Nephron (organoid): ENCODE results near the gene UBASH3B.
A peak's percentile ranks its signal among the peaks of the same experiment; 100 is the strongest.

Source experiments
- H3K27ac Mint-ChIP-seq, 3 experiments: 2 replicates each; pipeline ENCODE4 v1.8.0; 2020; ENCODE audit warnings: mixed read lengths in 3 of 3, mild to moderate bottlenecking in 2 of 3, moderate library complexity in 1 of 3
- H3K27me3 Mint-ChIP-seq: 2 replicates; pipeline ENCODE4 v1.8.0; 2021; ENCODE audit warnings: low read depth, mild to moderate bottlenecking, moderate library complexity, mixed read lengths
- H3K36me3 Mint-ChIP-seq: 2 replicates; pipeline ENCODE4 v1.8.0; 2020; ENCODE audit warnings: low read depth, mixed read lengths
- H3K4me1 Mint-ChIP-seq: 2 replicates; pipeline ENCODE4 v1.8.0; 2020; ENCODE audit warnings: mixed read lengths
- H3K4me3 Mint-ChIP-seq, 3 experiments: 2 replicates each; pipeline ENCODE4 v1.8.0; 2020; ENCODE audit warnings: mild to moderate bottlenecking in 3 of 3, mixed read lengths in 3 of 3, moderate library complexity in 2 of 3
- H3K9me3 Mint-ChIP-seq: 2 replicates; pipeline ENCODE4 v1.8.0; 2020; ENCODE audit warnings: mixed read lengths
- TF ChIP-seq, protein P1 (sequence below), 3 experiments: fragments of 200-600 bp; sonication (generic); IDR thresholded peaks; one replicate each; pipeline ENCODE4 v1.5.0; 2021; ENCODE audit warnings: antibody characterized with exemption in 3 of 3; ENCODE audit not compliant: unreplicated experiment in 3 of 3

UBASH3B gene

DNA sequence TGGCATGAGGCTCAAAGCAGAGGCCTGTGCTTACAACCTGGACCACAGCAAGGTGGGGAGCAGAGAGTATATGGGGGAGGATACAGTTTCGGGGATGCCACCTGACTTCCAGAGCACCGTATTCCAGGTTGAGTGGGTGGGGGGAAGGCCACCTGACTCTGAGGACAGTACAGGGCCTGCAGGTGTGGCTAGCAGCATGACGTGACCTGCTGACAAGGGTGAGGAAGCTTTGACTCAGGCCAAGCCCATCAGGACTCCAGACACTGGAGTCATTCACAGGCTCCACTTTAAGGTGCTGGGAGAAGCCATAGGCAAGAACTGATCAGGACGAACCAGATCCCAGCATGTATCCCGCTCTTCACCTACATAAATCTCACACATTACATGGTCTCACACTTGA is 148.2 kb downstream of the UBASH3B start:
- H3K4me3 Mint-ChIP-seq, result no peak overlapping the region
- H3K36me3 Mint-ChIP-seq, result peaks cover 4% of the 10 kb centered on the region
- no peaks in the 10 kb centered on the region for H3K9me3 Mint-ChIP-seq
- H3K27me3 Mint-ChIP-seq, result peaks cover 12% of the 10 kb centered on the region
- TF ChIP-seq, protein P1, sequence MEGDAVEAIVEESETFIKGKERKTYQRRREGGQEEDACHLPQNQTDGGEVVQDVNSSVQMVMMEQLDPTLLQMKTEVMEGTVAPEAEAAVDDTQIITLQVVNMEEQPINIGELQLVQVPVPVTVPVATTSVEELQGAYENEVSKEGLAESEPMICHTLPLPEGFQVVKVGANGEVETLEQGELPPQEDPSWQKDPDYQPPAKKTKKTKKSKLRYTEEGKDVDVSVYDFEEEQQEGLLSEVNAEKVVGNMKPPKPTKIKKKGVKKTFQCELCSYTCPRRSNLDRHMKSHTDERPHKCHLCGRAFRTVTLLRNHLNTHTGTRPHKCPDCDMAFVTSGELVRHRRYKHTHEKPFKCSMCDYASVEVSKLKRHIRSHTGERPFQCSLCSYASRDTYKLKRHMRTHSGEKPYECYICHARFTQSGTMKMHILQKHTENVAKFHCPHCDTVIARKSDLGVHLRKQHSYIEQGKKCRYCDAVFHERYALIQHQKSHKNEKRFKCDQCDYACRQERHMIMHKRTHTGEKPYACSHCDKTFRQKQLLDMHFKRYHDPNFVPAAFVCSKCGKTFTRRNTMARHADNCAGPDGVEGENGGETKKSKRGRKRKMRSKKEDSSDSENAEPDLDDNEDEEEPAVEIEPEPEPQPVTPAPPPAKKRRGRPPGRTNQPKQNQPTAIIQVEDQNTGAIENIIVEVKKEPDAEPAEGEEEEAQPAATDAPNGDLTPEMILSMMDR (IDR thresholded peaks at IDR 0.05; ENCODE audit: unreplicated experiment in 3 of 3), result no peak
- H3K27ac Mint-ChIP-seq, result no peak overlapping the region
- H3K4me1 Mint-ChIP-seq, result peaks cover 9% of the 10 kb centered on the region

DNA sequence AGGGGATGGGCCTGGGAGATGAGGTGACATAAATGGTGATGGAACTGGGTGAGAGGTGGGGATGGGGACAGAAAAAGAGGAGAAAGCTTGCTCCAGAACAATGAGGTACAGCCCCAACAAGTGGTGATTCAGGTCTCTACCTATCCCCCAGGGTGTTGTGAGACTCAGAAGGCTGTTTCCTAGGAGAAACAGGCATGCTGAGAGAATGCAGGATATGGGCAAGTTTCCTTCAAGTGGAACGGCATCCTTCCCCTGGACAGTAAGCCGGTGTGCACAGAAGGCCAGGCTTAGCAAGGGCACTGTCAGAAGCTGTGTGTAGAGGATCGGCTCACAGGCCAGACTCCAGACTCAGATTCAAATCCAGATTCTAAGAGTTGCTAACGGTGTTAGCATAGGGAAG is 148.6 kb downstream of the UBASH3B start:
- no peak overlapping the region for H3K27ac Mint-ChIP-seq
- H3K4me1 Mint-ChIP-seq, result peaks cover 11% of the 10 kb centered on the region
- H3K36me3 Mint-ChIP-seq, result peaks cover 4% of the 10 kb centered on the region
- TF ChIP-seq, protein P1 (IDR thresholded peaks at IDR 0.05; ENCODE audit: unreplicated experiment in 3 of 3), result no peak
- no peaks in the 10 kb centered on the region for H3K9me3 Mint-ChIP-seq
- H3K4me3 Mint-ChIP-seq, result no peak overlapping the region
- H3K27me3 Mint-ChIP-seq, result peaks cover 12% of the 10 kb centered on the region

DNA sequence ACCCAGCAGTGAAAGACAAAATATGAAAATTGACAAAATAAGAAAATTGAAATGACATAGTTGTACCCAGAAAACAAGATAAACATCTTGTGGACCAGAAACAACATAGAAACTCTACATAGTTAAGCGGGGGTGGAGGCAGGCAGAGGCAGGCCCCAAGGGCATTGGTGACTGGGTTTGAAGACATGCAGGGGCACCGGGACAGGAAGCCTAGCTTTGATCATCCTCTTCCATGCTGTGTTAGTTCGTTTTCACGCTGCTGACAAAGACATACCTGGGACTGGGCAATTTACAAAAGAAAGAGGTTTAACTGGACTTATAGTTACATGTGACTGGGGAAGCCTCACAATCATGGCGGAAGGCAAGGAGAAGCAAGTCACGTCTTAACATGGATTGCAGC is 149.3 kb downstream of the UBASH3B start:
- peaks cover 4% of the 10 kb centered on the region for H3K36me3 Mint-ChIP-seq
- peaks cover 17% of the 10 kb centered on the region for H3K4me1 Mint-ChIP-seq
- H3K4me3 Mint-ChIP-seq, result no peak overlapping the region
- TF ChIP-seq, protein P1 (IDR thresholded peaks at IDR 0.05; ENCODE audit: unreplicated experiment in 3 of 3), result no peak
- H3K9me3 Mint-ChIP-seq, result no peaks in the 10 kb centered on the region
- H3K27ac Mint-ChIP-seq, result peak overlapping the region in 1 of 3 experiments; percentile 20
- H3K27me3 Mint-ChIP-seq, result peaks cover 12% of the 10 kb centered on the region

DNA sequence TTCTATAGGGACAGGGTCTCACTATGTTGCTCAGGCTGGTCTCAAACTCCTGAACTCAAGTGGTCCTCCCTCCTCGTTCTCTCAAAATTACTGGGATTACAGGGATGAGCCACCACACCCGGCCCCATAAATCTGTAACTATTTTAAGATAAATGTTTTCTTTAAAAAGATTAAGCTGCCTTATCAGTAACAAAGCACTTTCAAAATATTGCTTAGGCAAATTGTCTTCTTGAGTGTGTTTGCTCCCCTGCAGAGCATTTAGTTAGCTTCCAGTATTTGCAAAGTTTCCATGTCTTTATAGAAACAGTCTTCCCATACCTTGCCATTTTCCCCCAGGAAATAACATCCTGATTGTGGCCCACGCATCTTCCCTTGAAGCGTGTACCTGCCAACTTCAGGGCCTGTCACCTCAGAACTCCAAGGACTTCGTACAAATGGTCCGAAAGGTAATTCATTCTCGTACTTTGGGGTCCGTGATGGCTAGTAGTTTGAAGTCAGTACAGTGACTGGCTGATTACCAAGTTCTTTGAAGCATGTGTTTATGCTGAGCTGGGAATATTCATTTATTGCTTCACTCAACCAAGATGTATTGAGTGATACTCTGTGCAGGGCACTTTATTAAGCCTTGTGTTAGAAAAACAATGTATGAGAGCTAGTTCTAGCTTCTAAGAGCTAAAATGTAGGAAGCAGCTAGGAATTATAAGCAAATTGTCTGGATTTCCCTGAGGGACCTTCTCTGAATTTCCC is 152.4 kb downstream of the UBASH3B start:
- peaks cover 4% of the 10 kb centered on the region for H3K36me3 Mint-ChIP-seq
- no peak overlapping the region for H3K4me3 Mint-ChIP-seq
- H3K27ac Mint-ChIP-seq, result peak overlapping the region; percentile 71 to 97 (median 94)
- peaks cover 17% of the 10 kb centered on the region for H3K4me1 Mint-ChIP-seq
- TF ChIP-seq, protein P1 (IDR thresholded peaks at IDR 0.05; ENCODE audit: unreplicated experiment in 3 of 3), result no peak
- peaks cover 8% of the 10 kb centered on the region for H3K27me3 Mint-ChIP-seq
- no peaks in the 10 kb centered on the region for H3K9me3 Mint-ChIP-seq

DNA sequence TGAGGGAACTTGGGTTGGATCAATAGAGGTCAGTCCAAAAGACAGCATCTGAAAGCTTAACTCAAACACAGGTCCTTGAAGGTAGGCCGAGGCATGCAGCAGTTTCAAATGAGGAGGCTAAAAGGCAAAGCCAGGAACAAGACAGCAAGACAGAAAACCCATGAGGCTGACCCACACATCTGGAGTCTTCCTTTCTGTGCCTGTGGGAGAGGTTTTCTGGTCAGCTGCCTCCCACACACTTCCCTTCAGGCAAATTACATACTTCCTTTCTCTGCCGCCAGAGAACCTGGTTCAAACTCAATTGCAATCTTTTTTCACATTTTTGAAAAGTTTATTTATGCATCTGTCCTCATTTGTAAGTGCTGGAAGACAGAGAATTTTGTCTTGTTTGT is 153.0 kb downstream of the UBASH3B start:
- H3K36me3 Mint-ChIP-seq, result peaks cover 4% of the 10 kb centered on the region
- peaks cover 17% of the 10 kb centered on the region for H3K4me1 Mint-ChIP-seq
- peak overlapping the region; percentile 71 to 97 (median 94) for H3K27ac Mint-ChIP-seq
- TF ChIP-seq, protein P1 (IDR thresholded peaks at IDR 0.05; ENCODE audit: unreplicated experiment in 3 of 3), result no peak
- peaks cover 6% of the 10 kb centered on the region for H3K27me3 Mint-ChIP-seq
- no peaks in the 10 kb centered on the region for H3K9me3 Mint-ChIP-seq
- H3K4me3 Mint-ChIP-seq, result no peak overlapping the region

DNA sequence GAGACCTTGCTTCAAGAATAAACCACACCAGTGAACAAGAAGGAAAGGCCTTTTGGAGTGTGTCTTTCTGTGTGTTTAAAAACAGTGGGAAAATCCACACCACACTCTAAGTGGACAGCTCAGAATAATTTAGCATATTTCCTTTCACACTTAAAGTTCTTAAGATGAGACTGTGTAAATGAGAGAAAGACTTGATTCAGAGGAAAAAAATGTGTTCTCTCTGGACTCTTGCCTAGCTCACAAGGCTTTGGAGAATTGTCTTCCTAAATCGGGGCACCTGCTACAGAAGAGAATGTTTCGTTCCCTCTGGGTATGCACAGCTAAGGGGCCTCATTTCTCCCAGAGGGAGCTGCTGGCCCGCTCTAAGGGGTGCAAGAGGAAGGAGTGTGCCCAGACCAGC is 154.3 kb downstream of the UBASH3B start:
- no peaks in the 10 kb centered on the region for H3K27me3 Mint-ChIP-seq
- TF ChIP-seq, protein P1 (IDR thresholded peaks at IDR 0.05; ENCODE audit: unreplicated experiment in 3 of 3), result no peak
- peaks cover 2% of the 10 kb centered on the region for H3K36me3 Mint-ChIP-seq
- no peak overlapping the region for H3K4me3 Mint-ChIP-seq
- H3K27ac Mint-ChIP-seq, result peak overlapping the region in 1 of 3 experiments; percentile 49
- H3K4me1 Mint-ChIP-seq, result peaks cover 17% of the 10 kb centered on the region
- no peaks in the 10 kb centered on the region for H3K9me3 Mint-ChIP-seq
